Measurements from ENCODE around the gene FGF14. TPM values are rescaled to one million over a fixed set of nuclear protein-coding genes. Genes with fewer than 3 reads are reported as not detected.

FGF14 gene
- total RNA-seq, 1 experiment from 2014 or later = 0.22 TPM

DNA sequence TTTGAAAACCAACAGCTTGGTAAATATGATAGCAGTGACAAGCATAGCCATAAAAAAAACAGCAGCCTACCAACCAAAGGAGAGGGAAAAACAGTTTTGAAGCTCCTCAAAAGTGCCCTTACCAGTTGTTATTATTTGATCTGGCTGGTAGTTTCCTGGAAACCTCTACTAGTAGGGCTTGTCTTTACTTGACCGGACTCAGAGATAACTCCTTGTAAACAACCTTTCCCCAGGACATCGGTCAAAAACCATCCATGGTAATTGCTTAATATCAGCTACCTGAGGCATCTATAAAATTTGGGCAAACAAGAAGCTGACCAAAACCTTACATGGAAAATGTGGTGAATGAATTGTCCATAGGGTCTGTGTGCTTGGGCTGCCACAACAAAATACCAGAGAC, 210.9 kb downstream of the FGF14 start:
- Histone ChIP-seq H4K91ac (ENCODE audit: insufficient read length, low read depth, low read length) (no peak overlapping the region), H4K20me1 (ENCODE audit: control insufficient read depth, insufficient read depth, insufficient read length) (no peaks in the 10 kb centered on the region), H3K14ac (ENCODE audit: insufficient read depth, low read length) (no peak overlapping the region), H4K8ac (replicated peaks; ENCODE audit: insufficient read length, low read depth, low read length) (no peak overlapping the region), H2BK12ac (ENCODE audit: insufficient read length, low read depth, low read length) (no peak overlapping the region), H2BK120ac (ENCODE audit: low read depth, low read length, poor library complexity, severe bottlenecking) (no peak overlapping the region), H3K18ac (ENCODE audit: insufficient read length, low read depth, low read length) (no peak overlapping the region), H3K4ac (ENCODE audit: low read depth, low read length) (no peak overlapping the region), H2BK20ac (ENCODE audit: low read depth, low read length, poor library complexity, severe bottlenecking) (no peak overlapping the region), H3K4me1 (ENCODE audit: insufficient read depth, low read length) (no peaks in the 10 kb centered on the region), H2BK15ac (ENCODE audit: low read depth, low read length) (no peak overlapping the region), H4K5ac (ENCODE audit: insufficient read length, low read depth, low read length) (no peak overlapping the region), H3K27me3 (ENCODE audit: insufficient read depth, low read length) (no peaks in the 10 kb centered on the region), H3K9me3 (ENCODE audit: control insufficient read depth, low read depth, low read length) (no peaks in the 10 kb centered on the region), H3K27ac (ENCODE audit: insufficient read length, low read depth, low read length) (no peak overlapping the region), H3K56ac (ENCODE audit: insufficient read length, low read depth, low read length) (no peak overlapping the region), H3K79me1 (ENCODE audit: insufficient read depth, low read depth, low read length, poor library complexity, severe bottlenecking) (no peaks in the 10 kb centered on the region), H2AFZ (ENCODE audit: low read length) (no peak overlapping the region), H2AK5ac (ENCODE audit: insufficient read length, low read length) (no peak overlapping the region), H2BK5ac (ENCODE audit: insufficient read length, low read length) (no peak overlapping the region), H3K23me2 (ENCODE audit: insufficient read length, low read depth, low read length, poor library complexity, severe bottlenecking) (no peaks in the 10 kb centered on the region), H3K79me2 (ENCODE audit: insufficient read depth, low read length) (no peaks in the 10 kb centered on the region), H3K4me2 (ENCODE audit: insufficient read depth, insufficient read length, low read length) (no peak overlapping the region), H3K23ac (ENCODE audit: insufficient read length, low read depth, low read length) (no peak overlapping the region), H3T11ph (ENCODE audit: low read length) (no peak overlapping the region), H3K9ac (ENCODE audit: extremely low read depth, insufficient read length, low read length) (no peak overlapping the region)
- DNase-seq = no peak
- WGBS (ENCODE audit: extremely low coverage, insufficient read length, low lambda C conversion rate) = no CpG with 5 or more reads among the region's 2 CpGs
- TF ChIP-seq, protein P1, sequence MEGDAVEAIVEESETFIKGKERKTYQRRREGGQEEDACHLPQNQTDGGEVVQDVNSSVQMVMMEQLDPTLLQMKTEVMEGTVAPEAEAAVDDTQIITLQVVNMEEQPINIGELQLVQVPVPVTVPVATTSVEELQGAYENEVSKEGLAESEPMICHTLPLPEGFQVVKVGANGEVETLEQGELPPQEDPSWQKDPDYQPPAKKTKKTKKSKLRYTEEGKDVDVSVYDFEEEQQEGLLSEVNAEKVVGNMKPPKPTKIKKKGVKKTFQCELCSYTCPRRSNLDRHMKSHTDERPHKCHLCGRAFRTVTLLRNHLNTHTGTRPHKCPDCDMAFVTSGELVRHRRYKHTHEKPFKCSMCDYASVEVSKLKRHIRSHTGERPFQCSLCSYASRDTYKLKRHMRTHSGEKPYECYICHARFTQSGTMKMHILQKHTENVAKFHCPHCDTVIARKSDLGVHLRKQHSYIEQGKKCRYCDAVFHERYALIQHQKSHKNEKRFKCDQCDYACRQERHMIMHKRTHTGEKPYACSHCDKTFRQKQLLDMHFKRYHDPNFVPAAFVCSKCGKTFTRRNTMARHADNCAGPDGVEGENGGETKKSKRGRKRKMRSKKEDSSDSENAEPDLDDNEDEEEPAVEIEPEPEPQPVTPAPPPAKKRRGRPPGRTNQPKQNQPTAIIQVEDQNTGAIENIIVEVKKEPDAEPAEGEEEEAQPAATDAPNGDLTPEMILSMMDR (conservative IDR thresholded peaks at IDR 0.05) = no peak
- peaks cover 0 to 3% of the 10 kb centered on the region in 2 experiments; a peak in 1 of 5 replicates for H3K9me3 Mint-ChIP-seq
- H3K36me3 Mint-ChIP-seq (ENCODE audit: insufficient read depth in 1 of 3, low read depth in 3 of 3) = no peaks in the 10 kb centered on the region; a peak in 1 of 7 replicates
- no peaks in the 10 kb centered on the region for H3K27me3 Mint-ChIP-seq (ENCODE audit: low read depth)
- H3K4me3 Mint-ChIP-seq = no peak overlapping the region
- H3K4me1 Mint-ChIP-seq = peaks cover 0 to 5% of the 10 kb centered on the region in 2 experiments; a peak in 2 of 4 replicates
- H3K27ac Mint-ChIP-seq = no peak overlapping the region

All from H9 (cell line).